IMR-90 (cell line): ENCODE data around the gene AMIGO1. TPM values are rescaled to one million over a fixed set of nuclear protein-coding genes. Genes with fewer than 3 reads are reported as not detected.

Experiments
- ATAC-seq: fragments of 200-7000 bp; cut with Tn5 transposase; 2 replicates; pipeline ENCODE4 v1.9.1; 2020; ENCODE audit warnings: low read depth, mild to moderate bottlenecking, moderate library complexity
- BruUV-seq: library from RNA; stranded (reverse); fragments of 400-500 nt; replicated peaks from 2 replicates; lab custom pipeline; 2021; lab: Mats Ljungman, UMichigan
- CTCF ChIA-PET: fragments of 300-600 bp; formaldehyde crosslinking; extraction: SDS; loops from one replicate; lab custom pipeline; 2021; ENCODE audit warnings: antibody characterized with exemption; lab: Yijun Ruan, JAX
- POLR2A ChIA-PET: fragments of 300-600 bp; sonication (Branson Sonifier 250); formaldehyde crosslinking; loops from one replicate; lab custom pipeline; 2022; ENCODE audit warnings: antibody characterized with exemption; ENCODE audit not compliant: unreplicated experiment; lab: Charles Lee
- DNase-seq: peaks from one replicate; pipeline ENCODE4 v3.0.0; 2013
- H2AFZ ChIP-seq: replicated peaks from 2 replicates; pipeline ENCODE3; 2013; ENCODE audit warnings: low read length, mild to moderate bottlenecking; ENCODE audit not compliant: poor library complexity
- H2AK5ac ChIP-seq: 2 replicates; pipeline ENCODE4 v1.6.1; 2013; ENCODE audit warnings: low read depth, low read length, inconsistent platforms
- H2AK9ac ChIP-seq: replicated peaks from 2 replicates; pipeline ENCODE3; 2013; ENCODE audit warnings: mild to moderate bottlenecking, low read depth, low read length, moderate library complexity; ENCODE audit not compliant: poor library complexity
- H2BK120ac ChIP-seq: 2 replicates; pipeline ENCODE4 v1.6.1; 2013; ENCODE audit warnings: low read depth, low read length, inconsistent platforms
- H2BK15ac ChIP-seq: 3 replicates; pipeline ENCODE4 v1.6.1; 2013; ENCODE audit warnings: low read depth, low read length, inconsistent platforms
- H2BK20ac ChIP-seq: 2 replicates; pipeline ENCODE4 v1.6.1; 2013; ENCODE audit warnings: low read depth, mild to moderate bottlenecking, inconsistent platforms, low read length, moderate library complexity
- H2BK5ac ChIP-seq: 2 replicates; pipeline ENCODE4 v1.6.1; 2013; ENCODE audit warnings: mild to moderate bottlenecking, low read depth, low read length, inconsistent platforms; ENCODE audit not compliant: poor library complexity, severe bottlenecking
- H3K14ac ChIP-seq: replicated peaks from 2 replicates; pipeline ENCODE4 v1.6.1; 2013; ENCODE audit warnings: low read depth, low read length, inconsistent platforms
- H3K18ac ChIP-seq: 2 replicates; pipeline ENCODE4 v1.6.1; 2013; ENCODE audit warnings: low read depth, low read length, control low read depth
- H3K23ac ChIP-seq: 2 replicates; pipeline ENCODE4 v1.6.1; 2013; ENCODE audit warnings: low read depth, low read length, inconsistent platforms
- H3K27ac ChIP-seq: 2 replicates; pipeline ENCODE4 v1.5.1; 2013; ENCODE audit warnings: mild to moderate bottlenecking, control low read depth, low read length; ENCODE audit not compliant: insufficient read depth
- H3K27me3 ChIP-seq: 2 replicates; pipeline ENCODE4 v1.6.1; 2013; ENCODE audit warnings: low read length; ENCODE audit not compliant: control insufficient read depth, insufficient read depth
- H3K36me3 ChIP-seq: 2 replicates; pipeline ENCODE4 v1.6.1; 2013; ENCODE audit warnings: low read length, mixed read lengths; ENCODE audit not compliant: control insufficient read depth, insufficient read depth
- H3K4ac ChIP-seq: 2 replicates; pipeline ENCODE4 v1.6.1; 2013; ENCODE audit warnings: low read depth, low read length, inconsistent platforms
- H3K4me1 ChIP-seq: 2 replicates; pipeline ENCODE4 v1.6.1; 2013; ENCODE audit warnings: low read length, mixed read lengths; ENCODE audit not compliant: control insufficient read depth, insufficient read depth
- H3K4me2 ChIP-seq: 2 replicates; pipeline ENCODE4 v1.6.1; 2013; ENCODE audit warnings: low read depth, mild to moderate bottlenecking, control low read depth, low read length, moderate library complexity
- H3K4me3 ChIP-seq: 2 replicates; pipeline ENCODE4 v1.5.1; 2013; ENCODE audit warnings: low read depth, mild to moderate bottlenecking, control low read depth, low read length, moderate library complexity; ENCODE audit not compliant: insufficient read depth
- H3K56ac ChIP-seq: 2 replicates; pipeline ENCODE4 v1.6.1; 2013; ENCODE audit warnings: low read length, inconsistent platforms; ENCODE audit not compliant: insufficient read depth; ENCODE audit errors: extremely low read depth
- H3K79me1 ChIP-seq, 2 experiments: 2 replicates each; pipeline ENCODE4 v1.6.1; 2013; ENCODE audit warnings: low read length in 2 of 2, inconsistent platforms in 1 of 2, low read depth in 1 of 2
- H3K9ac ChIP-seq: 2 replicates; pipeline ENCODE4 v1.6.1; 2013; ENCODE audit warnings: low read depth, low read length, control low read depth
- H3K9me1 ChIP-seq: 2 replicates; pipeline ENCODE4 v1.6.1; 2013; ENCODE audit warnings: low read length, inconsistent platforms; ENCODE audit not compliant: insufficient read depth
- H3K9me3 ChIP-seq: 2 replicates; pipeline ENCODE4 v1.6.1; 2013; ENCODE audit warnings: low read length; ENCODE audit not compliant: control insufficient read depth, insufficient read depth
- H4K20me1 ChIP-seq: 2 replicates; pipeline ENCODE4 v1.6.1; 2013; ENCODE audit warnings: low read length, inconsistent platforms; ENCODE audit not compliant: insufficient read depth
- H4K5ac ChIP-seq: 2 replicates; pipeline ENCODE4 v1.6.1; 2013; ENCODE audit warnings: mild to moderate bottlenecking, low read depth, low read length, control low read depth
- H4K8ac ChIP-seq, 2 experiments: 2 replicates each; pipeline ENCODE4 v1.6.1; 2013; ENCODE audit warnings: low read depth in 2 of 2, low read length in 2 of 2, control low read depth in 1 of 2, inconsistent platforms in 1 of 2
- H4K91ac ChIP-seq: 2 replicates; pipeline ENCODE4 v1.6.1; 2013; ENCODE audit warnings: low read depth, low read length, inconsistent platforms; ENCODE audit not compliant: insufficient read depth
- BHLHE40 ChIP-seq: fragments of 150-350 bp; IDR thresholded peaks from 2 replicates; pipeline ENCODE4 v1.6.1; 2016; ENCODE audit warnings: mild to moderate bottlenecking, low read depth, low read length
- CEBPB ChIP-seq: IDR thresholded peaks from 2 replicates; pipeline ENCODE4 v1.6.1; 2012; ENCODE audit warnings: low read depth, low read length, improper control_type of control experiment
- CHD1 ChIP-seq: IDR thresholded peaks from 2 replicates; pipeline ENCODE4 v1.6.1; 2012; ENCODE audit warnings: low read depth, low read length, improper control_type of control experiment
- FOS ChIP-seq: fragments of 150-350 bp; IDR thresholded peaks from 2 replicates; pipeline ENCODE4 v1.6.1; 2016; ENCODE audit warnings: low read depth, low read length
- MAFK ChIP-seq: IDR thresholded peaks from 2 replicates; pipeline ENCODE4 v1.6.1; 2012; ENCODE audit warnings: low read depth, low read length, improper control_type of control experiment
- MAZ ChIP-seq: IDR thresholded peaks from 2 replicates; pipeline ENCODE4 v1.6.1; 2012; ENCODE audit warnings: low read depth, mild to moderate bottlenecking, low read length, improper control_type of control experiment, moderate library complexity, borderline replicate concordance
- POLR2A ChIP-seq: IDR thresholded peaks from 2 replicates; pipeline ENCODE4 v1.6.1; 2012; ENCODE audit warnings: mild to moderate bottlenecking, low read depth, low read length
- RFX5 ChIP-seq: IDR thresholded peaks from 2 replicates; pipeline ENCODE4 v1.8.0; 2012; ENCODE audit warnings: low read depth, mild to moderate bottlenecking, low read length, moderate library complexity
- WGBS, 2 experiments: methylation state at CpG; one replicate each; pipeline versions ENCODE4 v1.1.5 to v1.1.7; 2013; ENCODE audit warnings: missing lambda C conversion rate in 2 of 2; ENCODE audit not compliant: insufficient read length in 1 of 2; ENCODE audit errors: extremely low coverage in 2 of 2; 5-methylcytosine and 5-hydroxymethylcytosine counted together
- dilution Hi-C: fragments of 300-500 bp; cut with HindIII; formaldehyde crosslinking; loops from one replicate; pipeline ENCODE4 v1.14.3; 2018; ENCODE audit warnings: low sequenced_read_pairs; ENCODE audit not compliant: unreplicated experiment
- in situ Hi-C: fragments of 300-500 bp; cut with MboI; formaldehyde crosslinking; loops from 3 replicates; pipeline ENCODE4 v1.14.3; 2019; ENCODE audit warnings: low sequenced_read_pairs, inconsistent platforms, mixed read lengths
- intact Hi-C: fragments of 100-400 bp; cut with micrococcal nuclease; formaldehyde crosslinking; loops from 2 replicates; pipeline ENCODE4 v1.10.0; 2022
- polyA plus RNA-seq, 3 experiments: library from polyadenylated mRNA; depleted of rRNA; stranded (reverse); fragments of >200 nt; gene quantifications; 2 replicates each; pipeline ENCODE4 v1.2.3, GENCODE V29; 2012; ENCODE audit warnings: low replicate concordance in 1 of 3
- total RNA-seq: library from RNA; depleted of rRNA; stranded (reverse); fragments of >200 nt; gene quantifications from 2 replicates; pipeline ENCODE4 v1.2.3, GENCODE V29; 2012
- TF ChIP-seq, protein P1 (sequence below): fragments of 150-350 bp; IDR thresholded peaks from 2 replicates; pipeline ENCODE4 v1.6.1; 2017; ENCODE audit warnings: mild to moderate bottlenecking, antibody characterized with exemption, low read length, low read depth
- TF ChIP-seq, protein P2 (sequence below): conservative IDR thresholded peaks from 2 replicates; pipeline ENCODE4 v1.5.1; 2012; ENCODE audit warnings: mild to moderate bottlenecking, low read depth, low read length, improper control_type of control experiment

The AMIGO1 gene
- total and polyA plus RNA-seq, 2 of the 4 experiments (the other 2 are of a cell fraction) = 1.5 to 1.6 TPM

DNA sequence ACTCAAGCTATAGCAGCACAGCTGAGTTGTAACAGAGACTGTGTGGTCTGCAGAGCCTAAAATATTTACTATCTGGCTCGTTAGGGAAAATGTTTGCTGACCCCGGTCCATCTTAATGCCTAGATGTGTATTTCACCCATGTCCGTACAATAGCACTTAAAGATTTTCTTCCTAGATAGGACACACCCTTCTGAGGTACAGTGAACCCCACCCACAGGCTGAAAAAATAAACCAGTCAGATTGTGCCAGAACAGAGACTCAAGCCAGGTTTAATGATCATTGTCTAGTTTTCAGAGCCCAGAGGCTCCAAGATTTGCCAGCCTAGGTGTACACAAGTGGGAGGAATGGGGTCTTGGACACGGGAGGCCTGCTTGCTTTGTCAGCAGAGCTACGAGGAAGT lies 5.6 kb downstream of the AMIGO1 start:
- Histone ChIP-seq H2AK9ac (no peak overlapping the region), H4K5ac (no peak overlapping the region), H3K9me1 (peaks cover 25% of the 10 kb centered on the region), H3K4ac (no peak overlapping the region), H2BK120ac (no peak overlapping the region), H2AK5ac (no peak overlapping the region), H2BK15ac (no peak overlapping the region), H3K4me1 (peaks cover 28% of the 10 kb centered on the region), H3K18ac (no peak overlapping the region), H3K14ac (no peak overlapping the region), H4K8ac (no peak overlapping the region), H2BK5ac (no peak overlapping the region), H3K9ac (no peak overlapping the region), H4K91ac (no peak overlapping the region), H3K56ac (no peak overlapping the region), H3K36me3 (peaks cover 2% of the 10 kb centered on the region; the same call in 1 of the 2 replicates), H3K9me3 (no peaks in the 10 kb centered on the region), H3K27me3 (peaks cover 3% of the 10 kb centered on the region; the same call in 1 of the 2 replicates), H3K4me2 (no peak overlapping the region), H2AFZ (no peak overlapping the region), H2BK20ac (no peak overlapping the region), H3K4me3 (no peak overlapping the region), H3K27ac (no peak overlapping the region), H3K23ac (no peak overlapping the region), H4K20me1 (peaks cover 9% of the 10 kb centered on the region), H3K79me1 (peaks cover 0 to 24% of the 10 kb centered on the region in 2 experiments; a peak in 2 of 4 replicates)
- ChIA-PET CTCF (no interaction called here), POLR2A (no interaction called here)
- in situ Hi-C loops (no loop called here), intact Hi-C loops (no loop called here), dilution Hi-C loops (no loop called here)
- no peak for DNase-seq
- TF ChIP-seq POLR2A = no peak
- TF ChIP-seq, protein P1, sequence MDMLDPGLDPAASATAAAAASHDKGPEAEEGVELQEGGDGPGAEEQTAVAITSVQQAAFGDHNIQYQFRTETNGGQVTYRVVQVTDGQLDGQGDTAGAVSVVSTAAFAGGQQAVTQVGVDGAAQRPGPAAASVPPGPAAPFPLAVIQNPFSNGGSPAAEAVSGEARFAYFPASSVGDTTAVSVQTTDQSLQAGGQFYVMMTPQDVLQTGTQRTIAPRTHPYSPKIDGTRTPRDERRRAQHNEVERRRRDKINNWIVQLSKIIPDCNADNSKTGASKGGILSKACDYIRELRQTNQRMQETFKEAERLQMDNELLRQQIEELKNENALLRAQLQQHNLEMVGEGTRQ = no peak
- TF ChIP-seq MAZ = no peak
- TF ChIP-seq BHLHE40 = no peak
- TF ChIP-seq FOS = no peak
- TF ChIP-seq CHD1 = no peak
- no peak for TF ChIP-seq RFX5
- TF ChIP-seq CEBPB = no peak
- TF ChIP-seq MAFK = no peak
- TF ChIP-seq, protein P2, sequence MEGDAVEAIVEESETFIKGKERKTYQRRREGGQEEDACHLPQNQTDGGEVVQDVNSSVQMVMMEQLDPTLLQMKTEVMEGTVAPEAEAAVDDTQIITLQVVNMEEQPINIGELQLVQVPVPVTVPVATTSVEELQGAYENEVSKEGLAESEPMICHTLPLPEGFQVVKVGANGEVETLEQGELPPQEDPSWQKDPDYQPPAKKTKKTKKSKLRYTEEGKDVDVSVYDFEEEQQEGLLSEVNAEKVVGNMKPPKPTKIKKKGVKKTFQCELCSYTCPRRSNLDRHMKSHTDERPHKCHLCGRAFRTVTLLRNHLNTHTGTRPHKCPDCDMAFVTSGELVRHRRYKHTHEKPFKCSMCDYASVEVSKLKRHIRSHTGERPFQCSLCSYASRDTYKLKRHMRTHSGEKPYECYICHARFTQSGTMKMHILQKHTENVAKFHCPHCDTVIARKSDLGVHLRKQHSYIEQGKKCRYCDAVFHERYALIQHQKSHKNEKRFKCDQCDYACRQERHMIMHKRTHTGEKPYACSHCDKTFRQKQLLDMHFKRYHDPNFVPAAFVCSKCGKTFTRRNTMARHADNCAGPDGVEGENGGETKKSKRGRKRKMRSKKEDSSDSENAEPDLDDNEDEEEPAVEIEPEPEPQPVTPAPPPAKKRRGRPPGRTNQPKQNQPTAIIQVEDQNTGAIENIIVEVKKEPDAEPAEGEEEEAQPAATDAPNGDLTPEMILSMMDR = no peak
- ATAC-seq = no peak
- WGBS, 2 experiments = no CpG with 5 or more reads among the region's 5 CpGs
- no TSS peak for BruUV-seq
